ENCODE measurements around the gene DOCK11.

Gene DOCK11

DNA sequence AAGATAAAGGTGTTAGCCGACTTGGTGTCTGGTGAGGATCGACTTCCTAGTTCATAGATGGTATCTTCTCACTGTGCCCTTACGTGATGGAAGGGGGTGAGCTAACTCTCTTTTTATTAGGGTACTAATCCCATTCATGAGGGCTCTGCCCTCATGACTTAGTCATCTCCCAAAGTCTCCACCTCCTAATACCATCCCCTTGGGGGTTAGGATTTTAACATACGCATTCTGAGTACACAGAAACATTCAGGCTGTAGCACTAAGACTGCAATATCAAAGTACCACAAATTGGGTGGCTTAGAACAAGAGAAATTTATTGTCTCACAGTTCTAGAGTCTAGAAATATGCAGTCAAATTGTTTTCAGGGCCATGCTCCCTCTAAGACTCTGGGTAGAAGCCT, 173.8 kb downstream of the DOCK11 start:
- Histone ChIP-seq H3K9me2 (replicated peaks; ENCODE audit: low read depth, low read length) (no peaks in the 10 kb centered on the region), H4K20me1 (ENCODE audit: insufficient read depth, low read length, poor library complexity, severe bottlenecking) (no peaks in the 10 kb centered on the region), H3K36me3 (ENCODE audit: insufficient read depth, low read length) (peaks cover 5% of the 10 kb centered on the region; the same call in 1 of the 2 replicates), H2AFZ (ENCODE audit: low read length) (no peak overlapping the region), H3K79me2 (ENCODE audit: insufficient read depth, low read length) (no peaks in the 10 kb centered on the region), H3K4me3 (ENCODE audit: low read length, poor library complexity, severe bottlenecking) (no peak overlapping the region), H3K9ac (ENCODE audit: low read depth, low read length, poor library complexity, severe bottlenecking) (no peak overlapping the region), H3K27me3 (ENCODE audit: insufficient read depth, low read length, poor library complexity, severe bottlenecking) (no peaks in the 10 kb centered on the region), H3K4me2 (ENCODE audit: low read depth, low read length, poor library complexity, severe bottlenecking) (no peak overlapping the region), H3K9me3 (ENCODE audit: insufficient read depth, low read depth, low read length) (no peaks in the 10 kb centered on the region), H3K4me1 (ENCODE audit: insufficient read depth, low read length, poor library complexity, severe bottlenecking) (no peaks in the 10 kb centered on the region), H3F3A (ENCODE audit: low read depth) (no peaks in the 10 kb centered on the region)
- TF ChIP-seq, protein P1, sequence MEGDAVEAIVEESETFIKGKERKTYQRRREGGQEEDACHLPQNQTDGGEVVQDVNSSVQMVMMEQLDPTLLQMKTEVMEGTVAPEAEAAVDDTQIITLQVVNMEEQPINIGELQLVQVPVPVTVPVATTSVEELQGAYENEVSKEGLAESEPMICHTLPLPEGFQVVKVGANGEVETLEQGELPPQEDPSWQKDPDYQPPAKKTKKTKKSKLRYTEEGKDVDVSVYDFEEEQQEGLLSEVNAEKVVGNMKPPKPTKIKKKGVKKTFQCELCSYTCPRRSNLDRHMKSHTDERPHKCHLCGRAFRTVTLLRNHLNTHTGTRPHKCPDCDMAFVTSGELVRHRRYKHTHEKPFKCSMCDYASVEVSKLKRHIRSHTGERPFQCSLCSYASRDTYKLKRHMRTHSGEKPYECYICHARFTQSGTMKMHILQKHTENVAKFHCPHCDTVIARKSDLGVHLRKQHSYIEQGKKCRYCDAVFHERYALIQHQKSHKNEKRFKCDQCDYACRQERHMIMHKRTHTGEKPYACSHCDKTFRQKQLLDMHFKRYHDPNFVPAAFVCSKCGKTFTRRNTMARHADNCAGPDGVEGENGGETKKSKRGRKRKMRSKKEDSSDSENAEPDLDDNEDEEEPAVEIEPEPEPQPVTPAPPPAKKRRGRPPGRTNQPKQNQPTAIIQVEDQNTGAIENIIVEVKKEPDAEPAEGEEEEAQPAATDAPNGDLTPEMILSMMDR (conservative IDR thresholded peaks at IDR 0.05; ENCODE audit: low read length) = no peak
- no peak for TF ChIP-seq EZH2phosphoT487 (IDR thresholded peaks at IDR 0.05; ENCODE audit: borderline replicate concordance)

DNA sequence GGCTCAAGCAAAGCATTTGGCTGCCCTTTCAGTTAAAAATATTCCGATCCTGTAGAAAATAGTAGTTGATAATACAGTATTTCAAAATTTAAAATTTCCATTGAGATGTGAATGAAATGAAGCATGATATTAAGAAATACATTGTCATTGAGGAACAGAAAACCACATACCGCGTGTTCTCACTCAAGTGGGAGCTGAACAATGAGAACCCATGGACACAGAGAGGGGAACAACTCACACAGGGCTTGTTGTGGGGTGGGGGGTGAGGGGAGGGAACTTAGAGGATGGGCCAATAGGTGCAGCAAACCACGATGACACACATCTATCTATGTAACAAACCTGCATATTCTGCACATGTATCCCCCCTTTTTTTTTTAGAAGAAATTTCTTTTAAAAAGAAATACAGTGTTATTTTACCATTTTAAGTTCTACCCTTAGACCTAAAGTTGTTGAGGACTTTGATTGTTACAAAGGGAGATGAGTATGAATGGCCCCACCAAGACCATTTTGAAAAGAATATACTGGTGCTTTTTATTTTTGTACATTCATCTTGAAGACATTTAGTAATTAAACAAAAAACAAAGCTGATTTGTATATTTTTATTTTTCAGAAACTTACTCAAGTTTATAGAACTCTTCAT, 179.8 kb downstream of the DOCK11 start:
- Histone ChIP-seq H3F3A (ENCODE audit: low read depth) (no peaks in the 10 kb centered on the region), H3K9ac (ENCODE audit: low read depth, low read length, poor library complexity, severe bottlenecking) (no peak overlapping the region), H2AFZ (ENCODE audit: low read length) (no peak overlapping the region), H3K79me2 (ENCODE audit: insufficient read depth, low read length) (no peaks in the 10 kb centered on the region), H3K27me3 (ENCODE audit: insufficient read depth, low read length, poor library complexity, severe bottlenecking) (no peaks in the 10 kb centered on the region), H3K36me3 (ENCODE audit: insufficient read depth, low read length) (peaks cover 5% of the 10 kb centered on the region; the same call in 1 of the 2 replicates), H3K4me3 (ENCODE audit: low read length, poor library complexity, severe bottlenecking) (no peak overlapping the region), H3K9me3 (ENCODE audit: insufficient read depth, low read depth, low read length) (no peaks in the 10 kb centered on the region), H3K9me2 (replicated peaks; ENCODE audit: low read depth, low read length) (no peaks in the 10 kb centered on the region), H3K4me2 (ENCODE audit: low read depth, low read length, poor library complexity, severe bottlenecking) (no peak overlapping the region), H3K4me1 (ENCODE audit: insufficient read depth, low read length, poor library complexity, severe bottlenecking) (no peaks in the 10 kb centered on the region), H4K20me1 (ENCODE audit: insufficient read depth, low read length, poor library complexity, severe bottlenecking) (no peaks in the 10 kb centered on the region)
- no peak for TF ChIP-seq EZH2phosphoT487 (IDR thresholded peaks at IDR 0.05; ENCODE audit: borderline replicate concordance)
- TF ChIP-seq, protein P1 (conservative IDR thresholded peaks at IDR 0.05; ENCODE audit: low read length) = no peak

DNA sequence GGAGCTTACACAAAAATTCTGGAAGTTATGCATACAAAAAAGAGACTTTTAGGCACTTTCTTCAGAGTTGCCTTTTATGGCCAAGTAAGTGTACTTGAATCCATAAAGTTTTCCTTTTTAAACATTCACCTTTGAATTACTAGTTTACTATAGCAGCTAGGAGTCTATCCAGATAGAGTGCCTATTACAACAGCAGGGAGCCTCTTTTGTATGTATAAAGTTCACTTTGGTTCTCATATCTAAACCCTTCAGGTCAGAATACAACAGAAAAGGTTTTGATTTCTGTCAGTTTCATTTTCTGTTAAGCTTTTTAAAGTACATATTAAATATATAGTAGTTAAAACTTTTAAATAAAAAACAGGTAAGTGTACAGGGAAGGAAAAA, 180.3 kb downstream of the DOCK11 start:
- H3K36me3 ChIP-seq (ENCODE audit: insufficient read depth, low read length) = peaks cover 7% of the 10 kb centered on the region; the same call in 1 of the 2 replicates
- no peak overlapping the region for H2AFZ ChIP-seq (ENCODE audit: low read length)

More for the DNA sequence above, 180.3 kb downstream of the DOCK11 start:
- Histone ChIP-seq H3K27me3 (ENCODE audit: insufficient read depth, low read length, poor library complexity, severe bottlenecking) (no peaks in the 10 kb centered on the region), H3K4me1 (ENCODE audit: insufficient read depth, low read length, poor library complexity, severe bottlenecking) (no peaks in the 10 kb centered on the region), H3K9me3 (ENCODE audit: insufficient read depth, low read depth, low read length) (no peaks in the 10 kb centered on the region), H3F3A (ENCODE audit: low read depth) (no peaks in the 10 kb centered on the region), H3K9me2 (replicated peaks; ENCODE audit: low read depth, low read length) (no peaks in the 10 kb centered on the region), H3K9ac (ENCODE audit: low read depth, low read length, poor library complexity, severe bottlenecking) (no peak overlapping the region), H3K79me2 (ENCODE audit: insufficient read depth, low read length) (no peaks in the 10 kb centered on the region), H4K20me1 (ENCODE audit: insufficient read depth, low read length, poor library complexity, severe bottlenecking) (no peaks in the 10 kb centered on the region), H3K4me3 (ENCODE audit: low read length, poor library complexity, severe bottlenecking) (no peak overlapping the region), H3K4me2 (ENCODE audit: low read depth, low read length, poor library complexity, severe bottlenecking) (no peak overlapping the region)
- TF ChIP-seq EZH2phosphoT487 (IDR thresholded peaks at IDR 0.05; ENCODE audit: borderline replicate concordance) = no peak
- TF ChIP-seq, protein P1 (conservative IDR thresholded peaks at IDR 0.05; ENCODE audit: low read length) = no peak
